ENCODE data around the gene MTTP.

The MTTP gene

DNA sequence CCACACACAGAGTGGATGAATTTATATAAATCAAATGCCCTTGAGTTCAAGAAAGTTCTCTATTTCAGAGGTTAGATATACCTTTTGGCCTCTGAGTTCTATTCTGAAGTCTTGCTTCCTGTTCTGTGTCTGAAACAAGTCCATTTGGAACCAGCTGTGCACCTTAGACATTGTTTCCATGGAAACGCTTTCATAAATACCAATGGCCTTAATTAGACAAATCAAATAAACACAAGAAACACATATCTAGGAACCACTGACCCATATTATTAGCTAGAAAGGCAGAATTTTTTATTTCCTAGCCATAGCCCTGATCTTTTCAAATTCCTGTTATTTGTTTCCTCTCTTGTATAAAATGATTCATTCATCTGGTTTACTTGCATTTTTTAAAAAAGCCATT lies 91.4 kb downstream of the MTTP start:
- in situ Hi-C loops (cut with HindIII; ENCODE audit: low sequenced_read_pairs): no loop called here

GRCh38 chr4:99668472-99668871 lies 93.8 kb downstream of the MTTP start:
- in situ Hi-C loops (cut with HindIII; ENCODE audit: low sequenced_read_pairs): no loop called here

- in situ Hi-C loops (cut with HindIII; ENCODE audit: low sequenced_read_pairs): no loop called here
These were observed 94.5 kb downstream of the MTTP start for GRCh38 chr4:99669084-99669483.

GRCh38 chr4:99670409-99671073 lies 95.9 kb downstream of the MTTP start:
- in situ Hi-C loops (cut with HindIII; ENCODE audit: low sequenced_read_pairs): no loop called here
